Neutrophil (primary cell): ENCODE data around the gene HAUS1.
"Not testable (repeated sequence)": the region's sequence is repeated elsewhere in the genome, so short reads cannot be mapped to it uniquely, and the experiment has no call there.

Source experiments
- H3K27ac ChIP-seq: fragments of 200-600 bp; sonication (generic); 2 replicates; pipeline ENCODE4 v1.5.1; 2016; ENCODE audit warnings: mild to moderate bottlenecking, moderate library complexity
- H3K27me3 ChIP-seq: fragments of 200-600 bp; sonication (generic); 2 replicates; pipeline ENCODE4 v1.6.0; 2016; ENCODE audit warnings: mild to moderate bottlenecking
- H3K36me3 ChIP-seq: fragments of 200-600 bp; sonication (generic); 2 replicates; pipeline ENCODE4 v1.5.1; 2017
- H3K4me1 ChIP-seq, 2 experiments: fragments of 200-600 bp in 1 of 2; sonication (generic) in 1 of 2; 1 replicate in 1 of 2; 2 replicates in 1 of 2; pipeline versions ENCODE4 v1.5.1 to v1.6.1; 2013 to 2016; ENCODE audit warnings: low read depth in 1 of 2, low read length in 1 of 2, mild to moderate bottlenecking in 1 of 2, moderate library complexity in 1 of 2; ENCODE audit not compliant: control insufficient read depth in 1 of 2, insufficient read depth in 1 of 2
- H3K4me3 ChIP-seq, 2 experiments: fragments of 200-600 bp in 1 of 2; sonication (generic) in 1 of 2; 1 replicate in 1 of 2; 2 replicates in 1 of 2; pipeline ENCODE4 v1.5.1; 2013 to 2016; ENCODE audit warnings: low read depth in 1 of 2, low read length in 1 of 2, mild to moderate bottlenecking in 1 of 2, moderate library complexity in 1 of 2
- H3K9me3 ChIP-seq: fragments of 200-600 bp; sonication (generic); 2 replicates; pipeline ENCODE4 v1.5.1; 2016
- CTCF ChIP-seq: fragments of 200-600 bp; sonication (generic); IDR thresholded peaks from 2 replicates; pipeline ENCODE4 v1.5.1; 2016; ENCODE audit warnings: antibody characterized with exemption

Gene HAUS1

GRCh38 chr18:46073474-46074331, 30.5 kb upstream of the HAUS1 start:
- H3K36me3 ChIP-seq, result peaks cover 13% of the 10 kb centered on the region
- TF ChIP-seq CTCF, result peak; percentile 78
- no peaks in the 10 kb centered on the region for H3K27me3 ChIP-seq
- H3K9me3 ChIP-seq, result no peaks in the 10 kb centered on the region
- H3K4me3 ChIP-seq, result peak overlapping the region; percentile 1 to 95
- peaks cover 41 to 49% of the 10 kb centered on the region in 2 experiments for H3K4me1 ChIP-seq
- H3K27ac ChIP-seq, result peak overlapping the region; percentile 94

- Histone ChIP-seq H3K4me1 (no peaks in the 10 kb centered on the region), H3K4me3 (no peak overlapping the region), H3K27me3 (no peaks in the 10 kb centered on the region), H3K27ac (no peak overlapping the region), H3K36me3 (peaks cover 41% of the 10 kb centered on the region), H3K9me3 (no peaks in the 10 kb centered on the region)
- TF ChIP-seq CTCF, result no peak
Observed at GRCh38 chr18:46079336-46079735, 24.8 kb upstream of the HAUS1 start.

GRCh38 chr18:46080156-46080555, 24.0 kb upstream of the HAUS1 start:
- no peak for TF ChIP-seq CTCF
- Histone ChIP-seq H3K27me3 (no peaks in the 10 kb centered on the region), H3K4me1 (no peaks in the 10 kb centered on the region), H3K36me3 (peaks cover 49% of the 10 kb centered on the region), H3K9me3 (no peaks in the 10 kb centered on the region), H3K4me3 (no peak overlapping the region), H3K27ac (no peak overlapping the region)

- Histone ChIP-seq H3K27ac (no peak overlapping the region), H3K4me1 (no peaks in the 10 kb centered on the region), H3K27me3 (no peaks in the 10 kb centered on the region), H3K4me3 (no peak overlapping the region), H3K36me3 (peaks cover 76% of the 10 kb centered on the region), H3K9me3 (no peaks in the 10 kb centered on the region)
- TF ChIP-seq CTCF, result no peak
Observed at GRCh38 chr18:46084431-46084830, 19.8 kb upstream of the HAUS1 start.

- not testable (repeated sequence) for H3K9me3 ChIP-seq, H3K27me3 ChIP-seq, H3K4me3 ChIP-seq, H3K27ac ChIP-seq, H3K4me1 ChIP-seq
- peaks cover 95% of the 10 kb centered on the region for H3K36me3 ChIP-seq
Observed at GRCh38 chr18:46088501-46088900, 15.7 kb upstream of the HAUS1 start.

- H3K4me3 ChIP-seq, result no peak overlapping the region
- no peaks in the 10 kb centered on the region for H3K9me3 ChIP-seq
- H3K36me3 ChIP-seq, result peaks cover 29% of the 10 kb centered on the region
- no peak overlapping the region for H3K27ac ChIP-seq
- TF ChIP-seq CTCF, result no peak
- H3K27me3 ChIP-seq, result no peaks in the 10 kb centered on the region
- H3K4me1 ChIP-seq, result peaks cover 17 to 22% of the 10 kb centered on the region in 2 experiments
Observed at GRCh38 chr18:46095532-46095931, 8.7 kb upstream of the HAUS1 start.
